Neural cell (in vitro differentiated cells): ENCODE results near the gene MED27. TPM values are rescaled to one million over a fixed set of nuclear protein-coding genes. Genes with fewer than 3 reads are reported as not detected.

Source experiments
- H2AFZ ChIP-seq: fragments of 200-600, 300-800 bp; sonication (generic), shearing (Covaris generic); 2 replicates; pipeline ENCODE4 v1.6.0; 2014; ENCODE audit warnings: low read depth, mild to moderate bottlenecking, antibody characterized with exemption, low read length, moderate library complexity
- H3F3A ChIP-seq: fragments of 200-600 bp; shearing (Covaris generic); 2 replicates; pipeline ENCODE4 v1.6.1; 2016; ENCODE audit warnings: mild to moderate bottlenecking, moderate library complexity, mixed read lengths, antibody characterized with exemption, low read length; ENCODE audit not compliant: insufficient read depth, poor library complexity, severe bottlenecking
- H3K27ac ChIP-seq: fragments of 200-600, 300-800 bp; sonication (generic), shearing (Covaris generic); 2 replicates; pipeline ENCODE4 v1.5.1; 2014; ENCODE audit warnings: mild to moderate bottlenecking, low read length, moderate library complexity
- H3K27me3 ChIP-seq: fragments of 300-800, 200-600 bp; sonication (generic), shearing (Covaris generic); 2 replicates; pipeline ENCODE4 v1.6.0; 2014; ENCODE audit warnings: mild to moderate bottlenecking, low read depth, low read length, moderate library complexity; ENCODE audit not compliant: insufficient read depth
- H3K36me3 ChIP-seq: fragments of 300-800, 200-600 bp; sonication (generic), shearing (Covaris generic); 2 replicates; pipeline ENCODE4 v1.5.1; 2014; ENCODE audit warnings: mild to moderate bottlenecking, antibody characterized with exemption, low read length, moderate library complexity; ENCODE audit not compliant: insufficient read depth
- H3K4me2 ChIP-seq: fragments of 300-800, 200-600 bp; sonication (generic), shearing (Covaris generic); 2 replicates; pipeline ENCODE4 v1.6.0; 2014; ENCODE audit warnings: mild to moderate bottlenecking, low read length
- H3K4me3 ChIP-seq: fragments of 300-800, 200-600 bp; sonication (generic), shearing (Covaris generic); 2 replicates; pipeline ENCODE4 v1.5.1; 2014; ENCODE audit warnings: mild to moderate bottlenecking, low read length, moderate library complexity
- H3K79me2 ChIP-seq: fragments of 200-600 bp; shearing (Covaris generic); replicated peaks from 2 replicates; pipeline ENCODE4 v1.6.0; 2014; ENCODE audit warnings: mild to moderate bottlenecking, low read length, moderate library complexity; ENCODE audit not compliant: insufficient read depth
- H3K9ac ChIP-seq: fragments of 300-800, 200-600 bp; sonication (generic), shearing (Covaris generic); 2 replicates; pipeline ENCODE4 v1.6.1; 2016; ENCODE audit warnings: mild to moderate bottlenecking, low read length, mixed read lengths
- H3K9me2 ChIP-seq: fragments of 200-600 bp; shearing (Covaris generic); 2 replicates; pipeline ENCODE4 v1.6.1; 2016; ENCODE audit warnings: mild to moderate bottlenecking, low read length, mixed read lengths; ENCODE audit not compliant: insufficient read depth
- H3K9me3 ChIP-seq: fragments of 200-600, 300-800 bp; sonication (generic), shearing (Covaris generic); 2 replicates; pipeline ENCODE4 v1.6.1; 2016; ENCODE audit warnings: mild to moderate bottlenecking, mixed run types, low read length, moderate library complexity, mixed read lengths
- H4K20me1 ChIP-seq: fragments of 200-600 bp; shearing (Covaris generic); 2 replicates; pipeline ENCODE4 v1.6.1; 2016; ENCODE audit warnings: mild to moderate bottlenecking, mixed run types; ENCODE audit not compliant: insufficient read depth
- EP300 ChIP-seq: fragments of 450-650 bp; conservative IDR thresholded peaks from 2 replicates; pipeline ENCODE4 v1.6.1; 2014; ENCODE audit warnings: antibody characterized with exemption, mild to moderate bottlenecking, moderate library complexity; ENCODE audit not compliant: poor library complexity, severe bottlenecking
- EZH2 ChIP-seq: fragments of 200-600, 300-800 bp; shearing (Covaris generic), sonication (generic); IDR thresholded peaks from 2 replicates; pipeline ENCODE4 v1.6.1; 2014; ENCODE audit warnings: antibody characterized with exemption, low read length, borderline replicate concordance, mild to moderate bottlenecking; ENCODE audit not compliant: insufficient read depth, poor library complexity, severe bottlenecking
- MXI1 ChIP-seq: fragments of 450-650 bp; conservative IDR thresholded peaks from 2 replicates; pipeline ENCODE4 v1.6.1; 2014; ENCODE audit warnings: antibody characterized with exemption, mild to moderate bottlenecking; ENCODE audit not compliant: poor library complexity, severe bottlenecking
- POLR2AphosphoS5 ChIP-seq: IDR thresholded peaks from 2 replicates; pipeline ENCODE4 v1.6.1; 2012
- RAD21 ChIP-seq: fragments of 450-650 bp; conservative IDR thresholded peaks from 2 replicates; pipeline ENCODE4 v1.6.1; 2014; ENCODE audit warnings: antibody characterized with exemption, mild to moderate bottlenecking, moderate library complexity
- TAF1 ChIP-seq: IDR thresholded peaks from 2 replicates; pipeline ENCODE4 v1.6.1; 2012; ENCODE audit warnings: low read depth
- polyA plus RNA-seq: library from polyadenylated mRNA; depleted of rRNA; stranded (reverse); fragments of >200 nt; gene quantifications from 2 replicates; pipeline ENCODE4 v1.2.3, GENCODE V29; 2014
- TF ChIP-seq, protein P1 (sequence below): fragments of 450-650 bp; IDR thresholded peaks from 2 replicates; pipeline ENCODE4 v1.5.1; 2014; ENCODE audit warnings: antibody characterized with exemption, mild to moderate bottlenecking, moderate library complexity; ENCODE audit not compliant: poor library complexity, severe bottlenecking
- TF ChIP-seq, protein P2 (sequence below): IDR thresholded peaks from 2 replicates; pipeline ENCODE4 v1.6.1; 2012; ENCODE audit warnings: borderline replicate concordance

Gene MED27
- polyA plus RNA-seq, 1 donor from 2014 or later = 7.5 TPM

DNA sequence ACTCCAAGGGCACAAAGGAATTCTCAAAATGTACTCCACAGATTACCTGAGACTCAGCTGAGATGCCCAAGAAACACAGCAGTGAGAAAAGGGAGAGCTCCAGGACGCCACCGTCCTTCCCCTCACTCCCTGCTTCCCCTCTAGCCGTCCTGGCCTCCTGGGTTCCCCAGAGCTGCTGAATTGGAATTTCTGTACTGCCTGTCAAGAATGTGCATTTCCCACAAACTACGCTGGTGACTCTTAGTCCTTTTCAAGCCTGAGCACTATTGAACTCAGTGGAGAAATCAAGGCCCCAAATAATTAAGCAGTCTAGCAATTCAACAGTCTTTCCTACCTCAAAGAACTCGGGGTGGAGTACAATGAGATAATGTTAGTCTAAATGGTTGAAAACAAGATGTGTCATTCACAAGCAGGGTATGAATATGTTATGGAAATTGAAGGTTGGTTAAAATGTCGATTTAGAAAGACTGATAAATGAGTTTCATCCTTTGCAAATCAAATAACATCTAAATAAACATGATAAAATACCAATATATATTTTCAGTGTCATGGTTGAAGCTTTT is 153.2 kb downstream of the MED27 start:
- Histone ChIP-seq H3K9me2 (no peaks in the 10 kb centered on the region), H3K79me2 (no peaks in the 10 kb centered on the region), H2AFZ (no peak overlapping the region), H4K20me1 (no peaks in the 10 kb centered on the region), H3K9ac (no peak overlapping the region), H3K36me3 (no peaks in the 10 kb centered on the region), H3K4me3 (no peak overlapping the region), H3K4me2 (no peak overlapping the region), H3K27ac (no peak overlapping the region), H3K27me3 (no peaks in the 10 kb centered on the region), H3K9me3 (no peaks in the 10 kb centered on the region), H3F3A (no peaks in the 10 kb centered on the region)
- TF ChIP-seq POLR2AphosphoS5 (no peak), TAF1 (no peak), EZH2 (no peak)
- TF ChIP-seq, protein P1, sequence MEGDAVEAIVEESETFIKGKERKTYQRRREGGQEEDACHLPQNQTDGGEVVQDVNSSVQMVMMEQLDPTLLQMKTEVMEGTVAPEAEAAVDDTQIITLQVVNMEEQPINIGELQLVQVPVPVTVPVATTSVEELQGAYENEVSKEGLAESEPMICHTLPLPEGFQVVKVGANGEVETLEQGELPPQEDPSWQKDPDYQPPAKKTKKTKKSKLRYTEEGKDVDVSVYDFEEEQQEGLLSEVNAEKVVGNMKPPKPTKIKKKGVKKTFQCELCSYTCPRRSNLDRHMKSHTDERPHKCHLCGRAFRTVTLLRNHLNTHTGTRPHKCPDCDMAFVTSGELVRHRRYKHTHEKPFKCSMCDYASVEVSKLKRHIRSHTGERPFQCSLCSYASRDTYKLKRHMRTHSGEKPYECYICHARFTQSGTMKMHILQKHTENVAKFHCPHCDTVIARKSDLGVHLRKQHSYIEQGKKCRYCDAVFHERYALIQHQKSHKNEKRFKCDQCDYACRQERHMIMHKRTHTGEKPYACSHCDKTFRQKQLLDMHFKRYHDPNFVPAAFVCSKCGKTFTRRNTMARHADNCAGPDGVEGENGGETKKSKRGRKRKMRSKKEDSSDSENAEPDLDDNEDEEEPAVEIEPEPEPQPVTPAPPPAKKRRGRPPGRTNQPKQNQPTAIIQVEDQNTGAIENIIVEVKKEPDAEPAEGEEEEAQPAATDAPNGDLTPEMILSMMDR = no peak

DNA sequence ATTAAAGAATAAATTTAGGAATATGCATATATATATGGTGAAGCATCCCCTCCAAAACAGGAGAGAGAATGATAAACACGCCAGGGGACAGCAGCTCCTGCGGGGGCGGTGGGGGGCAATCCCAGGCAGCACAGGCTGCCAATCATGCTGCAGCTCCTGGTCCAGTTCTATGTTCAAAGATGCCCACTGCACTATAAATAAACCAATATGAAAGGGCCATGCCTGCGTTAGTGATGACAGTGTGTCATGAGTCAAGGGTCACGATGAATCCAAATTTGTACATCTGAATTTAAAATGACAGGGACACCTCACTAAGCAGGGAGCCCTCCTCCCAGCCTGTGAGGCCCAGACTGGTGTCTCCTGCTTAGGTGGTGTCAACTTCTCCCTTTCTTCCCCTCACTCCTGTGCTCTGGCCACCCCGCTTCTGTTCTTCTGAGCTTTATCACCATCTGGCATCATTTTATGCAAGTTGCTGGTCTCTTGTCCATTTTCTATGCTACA is 153.9 kb downstream of the MED27 start:
- Histone ChIP-seq H3K4me3 (no peak overlapping the region), H3K4me2 (no peak overlapping the region), H3K79me2 (no peaks in the 10 kb centered on the region), H3K27me3 (no peaks in the 10 kb centered on the region), H3K27ac (no peak overlapping the region), H3K9me2 (no peaks in the 10 kb centered on the region), H2AFZ (no peak overlapping the region), H3K9ac (no peak overlapping the region), H3K36me3 (no peaks in the 10 kb centered on the region), H4K20me1 (no peaks in the 10 kb centered on the region), H3F3A (no peaks in the 10 kb centered on the region), H3K9me3 (no peaks in the 10 kb centered on the region)
- TF ChIP-seq, protein P1 = no peak
- no peak for TF ChIP-seq MXI1
- no peak for TF ChIP-seq EP300
- TF ChIP-seq EZH2 = no peak
- no peak for TF ChIP-seq TAF1
- no peak for TF ChIP-seq RAD21
- TF ChIP-seq, protein P2, sequence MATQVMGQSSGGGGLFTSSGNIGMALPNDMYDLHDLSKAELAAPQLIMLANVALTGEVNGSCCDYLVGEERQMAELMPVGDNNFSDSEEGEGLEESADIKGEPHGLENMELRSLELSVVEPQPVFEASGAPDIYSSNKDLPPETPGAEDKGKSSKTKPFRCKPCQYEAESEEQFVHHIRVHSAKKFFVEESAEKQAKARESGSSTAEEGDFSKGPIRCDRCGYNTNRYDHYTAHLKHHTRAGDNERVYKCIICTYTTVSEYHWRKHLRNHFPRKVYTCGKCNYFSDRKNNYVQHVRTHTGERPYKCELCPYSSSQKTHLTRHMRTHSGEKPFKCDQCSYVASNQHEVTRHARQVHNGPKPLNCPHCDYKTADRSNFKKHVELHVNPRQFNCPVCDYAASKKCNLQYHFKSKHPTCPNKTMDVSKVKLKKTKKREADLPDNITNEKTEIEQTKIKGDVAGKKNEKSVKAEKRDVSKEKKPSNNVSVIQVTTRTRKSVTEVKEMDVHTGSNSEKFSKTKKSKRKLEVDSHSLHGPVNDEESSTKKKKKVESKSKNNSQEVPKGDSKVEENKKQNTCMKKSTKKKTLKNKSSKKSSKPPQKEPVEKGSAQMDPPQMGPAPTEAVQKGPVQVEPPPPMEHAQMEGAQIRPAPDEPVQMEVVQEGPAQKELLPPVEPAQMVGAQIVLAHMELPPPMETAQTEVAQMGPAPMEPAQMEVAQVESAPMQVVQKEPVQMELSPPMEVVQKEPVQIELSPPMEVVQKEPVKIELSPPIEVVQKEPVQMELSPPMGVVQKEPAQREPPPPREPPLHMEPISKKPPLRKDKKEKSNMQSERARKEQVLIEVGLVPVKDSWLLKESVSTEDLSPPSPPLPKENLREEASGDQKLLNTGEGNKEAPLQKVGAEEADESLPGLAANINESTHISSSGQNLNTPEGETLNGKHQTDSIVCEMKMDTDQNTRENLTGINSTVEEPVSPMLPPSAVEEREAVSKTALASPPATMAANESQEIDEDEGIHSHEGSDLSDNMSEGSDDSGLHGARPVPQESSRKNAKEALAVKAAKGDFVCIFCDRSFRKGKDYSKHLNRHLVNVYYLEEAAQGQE = no peak
- no peak for TF ChIP-seq POLR2AphosphoS5
